Mucosa of descending colon (tissue), 3 donors: ENCODE measurements around the gene ETNK2. TPM values are rescaled to one million over a fixed set of nuclear protein-coding genes. Genes with fewer than 3 reads are reported as not detected.

Experiments used
- ATAC-seq: fragments of 200-7000 bp; cut with Tn5 transposase; one replicate; pipeline ENCODE4 v1.9.1; 2020; ENCODE audit warnings: mild to moderate bottlenecking, moderate library complexity
- DNase-seq, 3 donors: peaks; one replicate each; pipeline ENCODE4 v3.0.0-alpha.2; 2020
- H3K36me3 ChIP-seq: fragments of 200-600 bp; one replicate; pipeline ENCODE4 v1.8.0; 2021; ENCODE audit warnings: low read depth, mild to moderate bottlenecking
- H3K4me1 ChIP-seq: fragments of 200-600 bp; one replicate; pipeline ENCODE4 v1.8.0; 2021; ENCODE audit warnings: low read depth, mild to moderate bottlenecking
- H3K4me3 ChIP-seq: fragments of 200-600 bp; one replicate; pipeline ENCODE4 v1.8.0; 2021; ENCODE audit warnings: mild to moderate bottlenecking
- H3K9me3 ChIP-seq: fragments of 200-600 bp; one replicate; pipeline ENCODE4 v1.8.0; 2021; ENCODE audit warnings: mild to moderate bottlenecking
- intact Hi-C, 2 donors: fragments of 100-400 bp; cut with DNase I in 1 of 2; cut with micrococcal nuclease in 1 of 2; formaldehyde crosslinking; loops; one replicate each; pipeline versions ENCODE4 v1.11.0 to v1.11.1; 2022; cut with DNase I, micrococcal nuclease
- long read RNA-seq, 2 donors: library from polyadenylated mRNA; unstranded; transcript quantifications; one replicate each; pipeline ENCODE4 v2.0.0, GENCODE V29; 2019 to 2021
- total RNA-seq, 3 donors: library from RNA; stranded (reverse); fragmentation: NEBNext Ultra II Directional in 2 of 3; extraction: Animal tissue kit (Norgen Biotek cat#: 25700) in 2 of 3; gene quantifications; one replicate each; pipeline versions ENCODE4 v1.2.1 to v1.2.4, GENCODE V29; 2021 to 2023
- TF ChIP-seq, protein P1 (sequence below): fragments of 200-600 bp; IDR thresholded peaks from one replicate; pipeline ENCODE4 v1.8.0; 2022; ENCODE audit warnings: antibody characterized with exemption, mild to moderate bottlenecking
- donor health status: DM: no; HTN: no; CAD: no; lungs with moderate emphysema.
- donor health status: DM: no; HTN: no; CAD: no.
- donor health status: DM: no; HTN: yes; CAD: no.

ETNK2 gene
- 1 to 10 TPM in 2 of 3 donors, under 1 TPM in 1; 0.20 to 6.8 (median 2.1) TPM for total RNA-seq
- long read RNA-seq, donor 1, partial matches to known transcripts: 2 of 8 reads
- long read RNA-seq, donor 1, other reads (novel, unspliced or antisense): 1 of 8 reads
- long read RNA-seq, donor 2, partial matches to known transcripts: 0 of 1 reads
- long read RNA-seq, donor 2, other reads (novel, unspliced or antisense): 0 of 1 reads

DNA sequence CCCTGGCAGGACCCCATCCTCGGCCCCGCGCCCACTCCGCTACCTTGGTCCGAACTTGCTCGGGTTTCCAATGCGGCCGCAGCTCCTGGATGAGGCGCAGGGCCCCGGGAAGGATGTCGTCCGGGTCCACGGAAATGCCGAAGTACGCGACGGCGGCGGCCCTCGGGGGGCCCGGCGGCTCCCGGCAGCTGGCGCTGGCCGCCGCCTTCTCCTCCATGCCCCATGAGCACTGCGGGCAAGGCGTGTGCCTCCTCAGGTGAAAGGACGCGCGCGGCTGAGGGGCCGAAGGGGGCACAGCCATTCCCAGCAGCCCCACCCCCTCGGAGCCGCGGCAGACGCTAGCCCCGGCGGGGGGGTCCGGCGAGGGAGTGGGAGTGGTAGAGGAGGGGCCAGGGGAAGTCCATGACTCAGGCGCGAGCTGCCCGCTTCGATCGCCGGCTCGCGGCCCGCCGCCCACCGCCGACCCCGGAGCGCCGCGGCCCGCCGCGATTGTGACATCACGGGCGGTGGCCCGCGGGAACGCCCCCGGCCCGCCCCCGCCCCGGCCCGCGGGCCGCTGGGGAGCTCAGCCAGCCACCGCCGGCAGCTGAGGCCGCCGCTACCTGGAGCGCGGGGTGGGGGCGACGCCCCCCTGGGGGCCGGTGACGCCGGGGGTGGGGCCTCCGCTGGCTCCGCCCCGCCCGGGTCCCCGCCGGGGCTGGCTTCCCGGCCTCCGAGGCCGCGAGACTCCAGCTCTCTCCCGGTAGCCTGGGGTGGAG is at the start of gene ETNK2:
Gene ETNK2, minus strand, starts transcription at position 493 of the 758 bp plus-strand sequence. Its CDS starts 192 bp downstream, at position 301.
- Histone ChIP-seq H3K4me1 (peaks cover 9% of the 10 kb centered on the region), H3K36me3 (no peaks in the 10 kb centered on the region), H3K9me3 (no peaks in the 10 kb centered on the region), H3K4me3 (no peak within 1 kb of the TSS)
- ATAC-seq: peak; percentile 55
- intact Hi-C loops: no loop called here
- DNase-seq: peak; percentile 29 to 65 (median 56)
- TF ChIP-seq, protein P1, sequence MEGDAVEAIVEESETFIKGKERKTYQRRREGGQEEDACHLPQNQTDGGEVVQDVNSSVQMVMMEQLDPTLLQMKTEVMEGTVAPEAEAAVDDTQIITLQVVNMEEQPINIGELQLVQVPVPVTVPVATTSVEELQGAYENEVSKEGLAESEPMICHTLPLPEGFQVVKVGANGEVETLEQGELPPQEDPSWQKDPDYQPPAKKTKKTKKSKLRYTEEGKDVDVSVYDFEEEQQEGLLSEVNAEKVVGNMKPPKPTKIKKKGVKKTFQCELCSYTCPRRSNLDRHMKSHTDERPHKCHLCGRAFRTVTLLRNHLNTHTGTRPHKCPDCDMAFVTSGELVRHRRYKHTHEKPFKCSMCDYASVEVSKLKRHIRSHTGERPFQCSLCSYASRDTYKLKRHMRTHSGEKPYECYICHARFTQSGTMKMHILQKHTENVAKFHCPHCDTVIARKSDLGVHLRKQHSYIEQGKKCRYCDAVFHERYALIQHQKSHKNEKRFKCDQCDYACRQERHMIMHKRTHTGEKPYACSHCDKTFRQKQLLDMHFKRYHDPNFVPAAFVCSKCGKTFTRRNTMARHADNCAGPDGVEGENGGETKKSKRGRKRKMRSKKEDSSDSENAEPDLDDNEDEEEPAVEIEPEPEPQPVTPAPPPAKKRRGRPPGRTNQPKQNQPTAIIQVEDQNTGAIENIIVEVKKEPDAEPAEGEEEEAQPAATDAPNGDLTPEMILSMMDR: no peak

DNA sequence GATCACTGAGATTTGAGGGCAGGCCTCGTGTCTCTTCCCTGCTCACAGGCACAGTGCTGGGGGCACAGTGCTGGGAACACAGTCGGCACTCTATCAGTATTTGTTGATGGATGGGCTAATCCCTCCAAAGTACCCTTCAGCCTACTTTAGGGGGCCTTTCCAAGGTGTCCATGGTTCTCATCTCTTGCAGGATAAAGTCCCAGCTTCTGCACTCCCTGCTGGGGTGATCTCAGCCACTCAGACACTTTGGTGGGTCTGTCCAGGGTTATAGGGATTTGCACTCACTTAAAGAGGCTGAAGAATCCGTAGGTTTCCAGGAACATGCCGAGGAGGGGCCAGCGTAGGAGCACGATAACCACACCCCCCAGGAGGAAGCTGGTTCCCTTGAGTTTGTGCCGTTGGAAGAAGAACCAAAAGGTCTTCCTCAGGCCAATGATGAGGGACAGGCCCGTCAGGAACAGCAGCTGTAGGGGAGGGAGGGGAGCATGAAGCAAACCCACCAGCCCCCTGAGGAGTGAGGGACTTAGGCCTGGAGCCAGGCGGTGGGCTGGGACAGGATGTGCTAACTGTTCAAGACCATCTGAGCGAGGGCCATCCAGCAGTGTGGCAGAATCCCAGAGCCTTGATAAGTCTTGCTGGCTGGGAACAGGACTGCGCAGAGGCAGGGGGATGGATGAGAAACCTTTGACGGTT is 49.6 kb upstream of the ETNK2 start:
- Histone ChIP-seq H3K4me1 (peaks cover under 1% of the 10 kb centered on the region), H3K9me3 (no peaks in the 10 kb centered on the region), H3K36me3 (no peaks in the 10 kb centered on the region), H3K4me3 (no peak overlapping the region)
- TF ChIP-seq, protein P1: no peak
- intact Hi-C loops: no loop called here
- no peak for DNase-seq
- ATAC-seq: no peak

DNA sequence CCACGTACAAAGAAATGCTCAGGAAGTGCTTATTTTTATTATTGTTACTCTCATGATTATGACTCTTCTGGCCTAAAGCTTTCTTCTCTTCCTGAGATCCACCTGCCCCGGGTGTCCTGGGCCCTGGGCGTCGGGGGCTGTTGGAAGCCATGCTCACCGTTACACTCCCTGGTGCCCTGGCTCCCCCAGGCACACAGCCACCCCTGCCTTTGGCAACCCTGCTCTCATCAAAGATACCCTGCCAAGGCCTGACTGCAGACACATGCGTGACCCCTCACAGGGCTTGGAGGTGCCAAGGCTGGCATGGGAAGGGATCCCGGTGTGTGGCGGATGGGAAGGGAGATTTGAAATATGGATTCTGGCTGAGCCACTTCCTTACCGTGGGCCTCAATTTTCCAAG is 47.7 kb upstream of the ETNK2 start:
- intact Hi-C loops: no loop called here
- no peak for DNase-seq
- no peak for ATAC-seq
- Histone ChIP-seq H3K4me1 (no peaks in the 10 kb centered on the region), H3K36me3 (no peaks in the 10 kb centered on the region), H3K4me3 (no peak overlapping the region), H3K9me3 (no peaks in the 10 kb centered on the region)
- TF ChIP-seq, protein P1: no peak

GRCh38 chr1:204198348-204199340 is 46.8 kb upstream of the ETNK2 start:
- Histone ChIP-seq H3K4me1 (no peaks in the 10 kb centered on the region), H3K4me3 (no peak overlapping the region), H3K9me3 (no peaks in the 10 kb centered on the region), H3K36me3 (no peaks in the 10 kb centered on the region)
- ATAC-seq: peak; percentile 22
- no peak for DNase-seq
- intact Hi-C loops: no loop called here
- TF ChIP-seq, protein P1: no peak

GRCh38 chr1:204197068-204197467 is 45.2 kb upstream of the ETNK2 start:
- DNase-seq: no peak
- no peak for ATAC-seq
- peaks cover 3% of the 10 kb centered on the region for H3K4me1 ChIP-seq
- H3K9me3 ChIP-seq: no peaks in the 10 kb centered on the region
- intact Hi-C loops: no loop called here
- H3K4me3 ChIP-seq: no peak overlapping the region
- H3K36me3 ChIP-seq: no peaks in the 10 kb centered on the region
- TF ChIP-seq, protein P1: no peak
